CD14-positive monocyte (primary cell): ENCODE results near the gene SPTSSB. TPM values are rescaled to one million over a fixed set of nuclear protein-coding genes. Genes with fewer than 3 reads are reported as not detected.

Experiments used
- DNase-seq, 3 donors: peaks; one replicate each; pipeline ENCODE4 v3.0.0-alpha.2; 2011 to 2022
- H2AFZ ChIP-seq: 2 replicates; pipeline ENCODE4 v1.6.0; 2012; ENCODE audit warnings: mild to moderate bottlenecking, low read depth, low read length, inconsistent platforms; ENCODE audit not compliant: insufficient read depth, poor library complexity, severe bottlenecking
- H3K27ac ChIP-seq, 2 donors: 1 replicate in 1 of 2; 2 replicates in 1 of 2; pipeline ENCODE4 v1.5.1; 2012 to 2013; ENCODE audit warnings: low read length in 2 of 2, control low read depth in 1 of 2, inconsistent platforms in 1 of 2, low read depth in 1 of 2, mild to moderate bottlenecking in 1 of 2
- H3K27me3 ChIP-seq, 2 donors: one replicate each; pipeline versions ENCODE4 v1.6.0 to v1.6.1; 2011 to 2013; ENCODE audit warnings: low read length in 2 of 2; ENCODE audit not compliant: control insufficient read depth in 2 of 2, insufficient read depth in 2 of 2
- H3K36me3 ChIP-seq, 2 donors: replicated peaks in 1 of 2; 1 replicate in 1 of 2; 2 replicates in 1 of 2; pipeline versions ENCODE4 v1.5.1 to v1.6.1; 2012 to 2013; ENCODE audit warnings: low read length in 2 of 2, control low read depth in 1 of 2, inconsistent platforms in 1 of 2, mild to moderate bottlenecking in 1 of 2; ENCODE audit not compliant: insufficient read depth in 2 of 2, control insufficient read depth in 1 of 2
- H3K4me1 ChIP-seq, 2 donors: 1 replicate in 1 of 2; 2 replicates in 1 of 2; pipeline versions ENCODE4 v1.5.1 to v1.6.1; 2012 to 2013; ENCODE audit warnings: low read length in 2 of 2, control low read depth in 1 of 2, inconsistent platforms in 1 of 2, mild to moderate bottlenecking in 1 of 2, moderate library complexity in 1 of 2; ENCODE audit not compliant: insufficient read depth in 2 of 2, control insufficient read depth in 1 of 2
- H3K4me2 ChIP-seq: replicated peaks from 2 replicates; pipeline ENCODE3; 2012; ENCODE audit warnings: low read length, moderate library complexity, mild to moderate bottlenecking; ENCODE audit not compliant: poor library complexity, severe bottlenecking; ENCODE audit errors: extremely low read depth
- H3K4me3 ChIP-seq, 3 experiments: fragments of 200-600 bp in 1 of 3; sonication (generic) in 1 of 3; replicated peaks in 1 of 3; 1 replicate in 2 of 3; 2 replicates in 1 of 3; pipeline ENCODE4 v1.5.1; 2011 to 2013; ENCODE audit warnings: low read length in 3 of 3, mild to moderate bottlenecking in 3 of 3, control low read depth in 2 of 3, low read depth in 2 of 3, inconsistent platforms in 1 of 3, moderate library complexity in 1 of 3
- H3K79me2 ChIP-seq: 2 replicates; pipeline ENCODE4 v1.6.0; 2012; ENCODE audit warnings: mild to moderate bottlenecking, control low read depth, inconsistent platforms, low read length, moderate library complexity; ENCODE audit not compliant: insufficient read depth
- H3K9ac ChIP-seq: 2 replicates; pipeline ENCODE4 v1.6.0; 2017; ENCODE audit warnings: low read length, mild to moderate bottlenecking; ENCODE audit not compliant: insufficient read depth, poor library complexity, severe bottlenecking
- H3K9me3 ChIP-seq, 2 donors: replicated peaks in 1 of 2; 1 replicate in 1 of 2; 2 replicates in 1 of 2; pipeline versions ENCODE4 v1.5.1 to v1.6.1; 2012 to 2013; ENCODE audit warnings: low read length in 2 of 2, control low read depth in 1 of 2; ENCODE audit not compliant: control insufficient read depth in 1 of 2, insufficient read depth in 1 of 2
- H4K20me1 ChIP-seq: 2 replicates; pipeline ENCODE4 v1.6.0; 2012; ENCODE audit warnings: mild to moderate bottlenecking, low read length, control low read depth, moderate library complexity; ENCODE audit not compliant: insufficient read depth
- H3K27ac Mint-ChIP-seq, 7 donors: one replicate each; pipeline ENCODE4 v1.8.0; 2020; ENCODE audit warnings: mild to moderate bottlenecking in 7 of 7, mixed read lengths in 7 of 7, moderate library complexity in 6 of 7, inconsistent platforms in 2 of 7
- H3K27me3 Mint-ChIP-seq, 3 donors: one replicate each; pipeline ENCODE4 v1.8.0; 2021 to 2022; ENCODE audit warnings: low read depth in 3 of 3, mild to moderate bottlenecking in 3 of 3, mixed read lengths in 3 of 3, moderate library complexity in 3 of 3, inconsistent platforms in 1 of 3
- H3K36me3 Mint-ChIP-seq, 2 donors: one replicate each; pipeline ENCODE4 v1.8.0; 2020; ENCODE audit warnings: mixed read lengths in 2 of 2, inconsistent platforms in 1 of 2, mild to moderate bottlenecking in 1 of 2
- H3K4me1 Mint-ChIP-seq: one replicate; pipeline ENCODE4 v1.8.0; 2020; ENCODE audit warnings: mild to moderate bottlenecking, mixed read lengths
- H3K4me3 Mint-ChIP-seq, 2 donors: one replicate each; pipeline ENCODE4 v1.8.0; 2020; ENCODE audit warnings: mild to moderate bottlenecking in 2 of 2, mixed read lengths in 2 of 2, moderate library complexity in 1 of 2
- H3K9me3 Mint-ChIP-seq, 7 donors: one replicate each; pipeline ENCODE4 v1.8.0; 2020 to 2022; ENCODE audit warnings: mixed read lengths in 7 of 7, mild to moderate bottlenecking in 6 of 7, moderate library complexity in 6 of 7, inconsistent platforms in 2 of 7
- WGBS: methylation state at CpG from one replicate; pipeline ENCODE4 v1.1.5; 2013; ENCODE audit warnings: missing lambda C conversion rate; ENCODE audit not compliant: insufficient coverage; 5-methylcytosine and 5-hydroxymethylcytosine counted together
- intact Hi-C, 2 donors: fragments of 100-400 bp; cut with micrococcal nuclease; formaldehyde crosslinking; loops; one replicate each; pipeline versions ENCODE4 v1.15.0 to v1.15.1; 2023
- polyA plus RNA-seq, 3 donors: library from polyadenylated mRNA; depleted of rRNA in 1 of 3; unstranded in 2 of 3; stranded (reverse) in 1 of 3; fragments of 300-500 nt in 2 of 3; fragments of >200 nt in 1 of 3; fragmentation: Illumina TruSeq in 2 of 3; gene quantifications; 1 replicate in 2 of 3; 2 replicates in 1 of 3; pipeline ENCODE4 v1.2.3, GENCODE V29; 2012 to 2021
- TF ChIP-seq, protein P1 (sequence below): fragments of 200-600 bp; IDR thresholded peaks from one replicate; pipeline ENCODE4 v1.8.0; 2022; ENCODE audit warnings: antibody characterized with exemption, mild to moderate bottlenecking

The SPTSSB gene
- polyA plus RNA-seq, 3 donors, result not detected

DNA sequence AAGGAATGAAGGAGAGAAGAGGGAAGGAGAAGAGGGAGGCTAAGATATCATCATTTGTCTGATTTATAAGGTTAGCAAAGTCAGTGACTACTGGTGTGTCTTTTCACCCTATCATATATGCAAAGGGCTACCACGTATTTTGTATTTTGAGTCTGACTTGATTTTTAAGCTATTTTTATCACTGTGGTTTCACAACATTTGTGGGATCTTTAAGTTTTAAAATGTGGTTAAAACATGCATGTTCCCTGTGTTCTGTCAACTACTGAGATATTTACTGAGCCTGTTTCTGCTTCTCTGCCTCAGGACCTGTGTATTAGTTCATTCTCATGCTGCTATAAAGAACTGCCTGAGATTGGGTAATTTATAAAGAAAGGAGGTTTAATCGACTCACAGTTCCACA lies 22.5 kb upstream of the SPTSSB start:
- Histone ChIP-seq H3K79me2 (no peaks in the 10 kb centered on the region), H4K20me1 (no peaks in the 10 kb centered on the region), H3K27ac (no peak overlapping the region), H3K36me3 (no peaks in the 10 kb centered on the region), H2AFZ (no peak overlapping the region), H3K9ac (no peak overlapping the region), H3K4me1 (peaks cover 23 to 37% of the 10 kb centered on the region in 2 donors), H3K27me3 (no peaks in the 10 kb centered on the region), H3K9me3 (no peaks in the 10 kb centered on the region), H3K4me2 (no peak overlapping the region), H3K4me3 (no peak overlapping the region)
- Mint-ChIP-seq H3K4me1 (peaks cover 33% of the 10 kb centered on the region), H3K4me3 (no peak overlapping the region), H3K27me3 (peaks cover 0 to 4% (median 4%) of the 10 kb centered on the region in 3 donors), H3K27ac (peak overlapping the region in 1 of 7 donors; percentile 64), H3K9me3 (peaks cover 0 to 10% (median 7%) of the 10 kb centered on the region in 7 donors), H3K36me3 (no peaks in the 10 kb centered on the region)
- DNase-seq, result no peak
- TF ChIP-seq, protein P1, sequence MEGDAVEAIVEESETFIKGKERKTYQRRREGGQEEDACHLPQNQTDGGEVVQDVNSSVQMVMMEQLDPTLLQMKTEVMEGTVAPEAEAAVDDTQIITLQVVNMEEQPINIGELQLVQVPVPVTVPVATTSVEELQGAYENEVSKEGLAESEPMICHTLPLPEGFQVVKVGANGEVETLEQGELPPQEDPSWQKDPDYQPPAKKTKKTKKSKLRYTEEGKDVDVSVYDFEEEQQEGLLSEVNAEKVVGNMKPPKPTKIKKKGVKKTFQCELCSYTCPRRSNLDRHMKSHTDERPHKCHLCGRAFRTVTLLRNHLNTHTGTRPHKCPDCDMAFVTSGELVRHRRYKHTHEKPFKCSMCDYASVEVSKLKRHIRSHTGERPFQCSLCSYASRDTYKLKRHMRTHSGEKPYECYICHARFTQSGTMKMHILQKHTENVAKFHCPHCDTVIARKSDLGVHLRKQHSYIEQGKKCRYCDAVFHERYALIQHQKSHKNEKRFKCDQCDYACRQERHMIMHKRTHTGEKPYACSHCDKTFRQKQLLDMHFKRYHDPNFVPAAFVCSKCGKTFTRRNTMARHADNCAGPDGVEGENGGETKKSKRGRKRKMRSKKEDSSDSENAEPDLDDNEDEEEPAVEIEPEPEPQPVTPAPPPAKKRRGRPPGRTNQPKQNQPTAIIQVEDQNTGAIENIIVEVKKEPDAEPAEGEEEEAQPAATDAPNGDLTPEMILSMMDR, result no peak
- no CpG with 5 or more reads among the region's 2 CpGs for WGBS
- intact Hi-C loops, result no loop called here

GRCh38 chr3:161393310-161393709 lies 22.0 kb upstream of the SPTSSB start:
- no peaks in the 10 kb centered on the region for H3K36me3 ChIP-seq
- no peaks in the 10 kb centered on the region for H3K27me3 ChIP-seq
- TF ChIP-seq, protein P1, result no peak
- no peaks in the 10 kb centered on the region for H3K9me3 ChIP-seq
- H3K4me2 ChIP-seq, result no peak overlapping the region
- intact Hi-C loops, result no loop called here
- no peak overlapping the region for H3K9ac ChIP-seq
- H4K20me1 ChIP-seq, result no peaks in the 10 kb centered on the region
- Mint-ChIP-seq H3K27me3 (peaks cover 0 to 4% (median 4%) of the 10 kb centered on the region in 3 donors), H3K27ac (no peak overlapping the region), H3K36me3 (no peaks in the 10 kb centered on the region), H3K4me1 (peaks cover 37% of the 10 kb centered on the region), H3K4me3 (no peak overlapping the region), H3K9me3 (peaks cover 0 to 10% (median 5%) of the 10 kb centered on the region in 7 donors)
- H3K79me2 ChIP-seq, result no peaks in the 10 kb centered on the region
- H3K4me3 ChIP-seq, result no peak overlapping the region
- peaks cover 27 to 42% of the 10 kb centered on the region in 2 donors for H3K4me1 ChIP-seq
- H2AFZ ChIP-seq, result no peak overlapping the region
- DNase-seq, result no peak
- no peak overlapping the region for H3K27ac ChIP-seq
